NB4 (cell line): ENCODE data around the gene RCVRN.
A peak's percentile ranks its signal among the peaks of the same experiment; 100 is the strongest.

Source experiments
- POLR2A ChIP-seq: IDR thresholded peaks from 2 replicates; pipeline ENCODE4 v1.6.1; 2011; ENCODE audit warnings: mild to moderate bottlenecking; ENCODE audit not compliant: insufficient read length; ENCODE audit errors: extremely low read depth
- TF ChIP-seq, protein P1 (sequence below): IDR thresholded peaks from one replicate; pipeline ENCODE4 v1.5.1; 2012; ENCODE audit warnings: low read depth, low read length
- TF ChIP-seq, protein P2 (sequence below): IDR thresholded peaks from 2 replicates; pipeline ENCODE4 v1.6.1; 2011; ENCODE audit warnings: low read depth, low read length

DNA sequence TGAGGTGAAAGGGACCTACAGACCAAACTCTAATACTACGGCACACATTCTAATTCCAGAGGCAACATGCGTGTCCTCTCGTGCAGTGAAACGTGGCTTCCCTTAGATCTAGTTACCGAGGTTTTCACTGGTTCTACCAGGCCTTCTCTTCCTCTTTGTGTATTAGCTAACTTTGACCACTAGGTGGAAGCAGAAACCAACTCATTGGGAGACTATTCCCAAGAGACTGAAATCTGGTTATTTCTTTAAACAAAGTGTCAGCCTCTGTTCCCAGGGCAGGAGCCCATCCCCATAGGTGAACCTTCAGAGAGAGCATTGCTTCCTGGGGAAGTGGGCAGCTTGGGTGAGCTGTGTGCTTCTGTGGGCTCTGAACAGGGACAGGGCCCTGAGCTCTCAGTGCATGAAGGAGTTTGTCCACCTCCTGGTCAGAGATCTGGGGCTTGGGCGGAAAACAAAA, 19.7 kb upstream of the RCVRN start:
- TF ChIP-seq, protein P1, sequence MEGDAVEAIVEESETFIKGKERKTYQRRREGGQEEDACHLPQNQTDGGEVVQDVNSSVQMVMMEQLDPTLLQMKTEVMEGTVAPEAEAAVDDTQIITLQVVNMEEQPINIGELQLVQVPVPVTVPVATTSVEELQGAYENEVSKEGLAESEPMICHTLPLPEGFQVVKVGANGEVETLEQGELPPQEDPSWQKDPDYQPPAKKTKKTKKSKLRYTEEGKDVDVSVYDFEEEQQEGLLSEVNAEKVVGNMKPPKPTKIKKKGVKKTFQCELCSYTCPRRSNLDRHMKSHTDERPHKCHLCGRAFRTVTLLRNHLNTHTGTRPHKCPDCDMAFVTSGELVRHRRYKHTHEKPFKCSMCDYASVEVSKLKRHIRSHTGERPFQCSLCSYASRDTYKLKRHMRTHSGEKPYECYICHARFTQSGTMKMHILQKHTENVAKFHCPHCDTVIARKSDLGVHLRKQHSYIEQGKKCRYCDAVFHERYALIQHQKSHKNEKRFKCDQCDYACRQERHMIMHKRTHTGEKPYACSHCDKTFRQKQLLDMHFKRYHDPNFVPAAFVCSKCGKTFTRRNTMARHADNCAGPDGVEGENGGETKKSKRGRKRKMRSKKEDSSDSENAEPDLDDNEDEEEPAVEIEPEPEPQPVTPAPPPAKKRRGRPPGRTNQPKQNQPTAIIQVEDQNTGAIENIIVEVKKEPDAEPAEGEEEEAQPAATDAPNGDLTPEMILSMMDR, result peak; percentile 78
- TF ChIP-seq POLR2A, result no peak
- TF ChIP-seq, protein P2, sequence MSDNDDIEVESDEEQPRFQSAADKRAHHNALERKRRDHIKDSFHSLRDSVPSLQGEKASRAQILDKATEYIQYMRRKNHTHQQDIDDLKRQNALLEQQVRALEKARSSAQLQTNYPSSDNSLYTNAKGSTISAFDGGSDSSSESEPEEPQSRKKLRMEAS, result no peak
